Keratinocyte (primary cell): Measurements from ENCODE around the gene BBLN. TPM values are rescaled to one million over a fixed set of nuclear protein-coding genes. Genes with fewer than 3 reads are reported as not detected.

Experiments used
- DNase-seq: peaks from one replicate; pipeline ENCODE4 v3.0.0-alpha.2; 2011; ENCODE audit warnings: low read depth, missing footprints, low spot score
- FAIRE-seq: peaks from 2 replicates; lab custom pipeline; 2011; peaks lifted over from hg19 to GRCh38; lab: Jason Lieb, UNC
- H2AFZ ChIP-seq: 2 replicates; pipeline ENCODE4 v1.6.0; 2012; ENCODE audit warnings: low read length, control low read depth, inconsistent platforms; ENCODE audit not compliant: control insufficient read depth
- H3K27ac ChIP-seq: 2 replicates; pipeline ENCODE4 v1.5.1; 2011; ENCODE audit warnings: low read length; ENCODE audit not compliant: control insufficient read depth, insufficient read depth
- H3K27me3 ChIP-seq: 3 replicates; pipeline ENCODE4 v1.6.0; 2011; ENCODE audit warnings: low read length; ENCODE audit not compliant: control insufficient read depth, insufficient read depth; ENCODE audit errors: extremely low read depth
- H3K36me3 ChIP-seq, 2 experiments: 2 replicates in 1 of 2; 3 replicates in 1 of 2; pipeline ENCODE4 v1.5.1; 2011; ENCODE audit warnings: low read length in 2 of 2, mild to moderate bottlenecking in 1 of 2; ENCODE audit not compliant: control insufficient read depth in 2 of 2, insufficient read depth in 2 of 2; ENCODE audit errors: extremely low read depth in 1 of 2
- H3K4me1 ChIP-seq: 3 replicates; pipeline ENCODE4 v1.5.1; 2011; ENCODE audit warnings: low read length; ENCODE audit not compliant: control insufficient read depth, insufficient read depth; ENCODE audit errors: extremely low read depth
- H3K4me2 ChIP-seq: 3 replicates; pipeline ENCODE4 v1.6.0; 2011; ENCODE audit warnings: low read depth, low read length; ENCODE audit not compliant: control insufficient read depth, insufficient read depth; ENCODE audit errors: extremely low read depth
- H3K4me3 ChIP-seq, 3 experiments: fragments of 200-600 bp in 1 of 3; sonication (generic) in 1 of 3; 2 replicates in 2 of 3; 3 replicates in 1 of 3; pipeline ENCODE4 v1.5.1; 2011 to 2016; ENCODE audit warnings: low read length in 3 of 3, mild to moderate bottlenecking in 3 of 3, control low read depth in 2 of 3, inconsistent platforms in 1 of 3, low read depth in 1 of 3, mixed read lengths in 1 of 3, mixed run types in 1 of 3, moderate library complexity in 1 of 3; ENCODE audit not compliant: control insufficient read depth in 2 of 3, insufficient read depth in 2 of 3; ENCODE audit errors: extremely low read depth in 1 of 3
- H3K79me2 ChIP-seq: 2 replicates; pipeline ENCODE4 v1.6.0; 2012; ENCODE audit warnings: low read length; ENCODE audit not compliant: control insufficient read depth, insufficient read depth
- H3K9ac ChIP-seq: 3 replicates; pipeline ENCODE4 v1.6.0; 2011; ENCODE audit warnings: low read length; ENCODE audit not compliant: control insufficient read depth, insufficient read depth; ENCODE audit errors: extremely low read depth
- H3K9me1 ChIP-seq: 3 replicates; pipeline ENCODE4 v1.6.0; 2011; ENCODE audit warnings: low read length; ENCODE audit not compliant: control insufficient read depth, insufficient read depth; ENCODE audit errors: extremely low read depth
- H3K9me3 ChIP-seq: 2 replicates; pipeline ENCODE4 v1.5.1; 2012; ENCODE audit warnings: low read depth, low read length; ENCODE audit not compliant: control insufficient read depth
- H4K20me1 ChIP-seq: 3 replicates; pipeline ENCODE4 v1.6.0; 2011; ENCODE audit warnings: low read length; ENCODE audit not compliant: control insufficient read depth, insufficient read depth; ENCODE audit errors: extremely low read depth
- EZH2 ChIP-seq: IDR thresholded peaks from one replicate; pipeline ENCODE4 v1.6.1; 2012; ENCODE audit warnings: inconsistent platforms, mild to moderate bottlenecking, low read length, moderate library complexity
- dilution Hi-C: fragments of 300-500 bp; cut with MboI; formaldehyde crosslinking; loops from one replicate; pipeline ENCODE4 v1.7.0; 2020; ENCODE audit warnings: low sequenced_read_pairs; ENCODE audit not compliant: extremely low pct_ligation_motif_present
- polyA plus RNA-seq, 5 experiments: library from polyadenylated mRNA; depleted of rRNA in 3 of 5; stranded (reverse) in 3 of 5; stranded (forward) in 1 of 5; unstranded in 1 of 5; fragments of >200 nt; gene quantifications; 1 replicate in 1 of 5; 2 replicates in 3 of 5; 3 replicates in 1 of 5; pipeline versions ENCODE4 v1.2.1 to v1.2.3, GENCODE V29; 2011 to 2012; ENCODE audit warnings: missing spikeins in 2 of 5, low read depth in 1 of 5, low replicate concordance in 1 of 5
- TF ChIP-seq, protein P1 (sequence below), 3 experiments: IDR thresholded peaks in 1 of 3; conservative IDR thresholded peaks in 1 of 3; optimal IDR thresholded peaks in 1 of 3; 2 replicates in 2 of 3; 3 replicates in 1 of 3; pipeline versions ENCODE3 to v1.5.1; 2011; ENCODE audit warnings: low read length in 3 of 3, mild to moderate bottlenecking in 3 of 3, moderate library complexity in 2 of 3, control low read depth in 1 of 3, inconsistent platforms in 1 of 3; ENCODE audit not compliant: insufficient read depth in 2 of 3; ENCODE audit errors: extremely low read depth in 1 of 3

BBLN gene
- polyA plus RNA-seq, 1 donor (not counting 4 experiments of a cell fraction or from before 2014, with no cell fraction given), result 35.9 TPM

DNA sequence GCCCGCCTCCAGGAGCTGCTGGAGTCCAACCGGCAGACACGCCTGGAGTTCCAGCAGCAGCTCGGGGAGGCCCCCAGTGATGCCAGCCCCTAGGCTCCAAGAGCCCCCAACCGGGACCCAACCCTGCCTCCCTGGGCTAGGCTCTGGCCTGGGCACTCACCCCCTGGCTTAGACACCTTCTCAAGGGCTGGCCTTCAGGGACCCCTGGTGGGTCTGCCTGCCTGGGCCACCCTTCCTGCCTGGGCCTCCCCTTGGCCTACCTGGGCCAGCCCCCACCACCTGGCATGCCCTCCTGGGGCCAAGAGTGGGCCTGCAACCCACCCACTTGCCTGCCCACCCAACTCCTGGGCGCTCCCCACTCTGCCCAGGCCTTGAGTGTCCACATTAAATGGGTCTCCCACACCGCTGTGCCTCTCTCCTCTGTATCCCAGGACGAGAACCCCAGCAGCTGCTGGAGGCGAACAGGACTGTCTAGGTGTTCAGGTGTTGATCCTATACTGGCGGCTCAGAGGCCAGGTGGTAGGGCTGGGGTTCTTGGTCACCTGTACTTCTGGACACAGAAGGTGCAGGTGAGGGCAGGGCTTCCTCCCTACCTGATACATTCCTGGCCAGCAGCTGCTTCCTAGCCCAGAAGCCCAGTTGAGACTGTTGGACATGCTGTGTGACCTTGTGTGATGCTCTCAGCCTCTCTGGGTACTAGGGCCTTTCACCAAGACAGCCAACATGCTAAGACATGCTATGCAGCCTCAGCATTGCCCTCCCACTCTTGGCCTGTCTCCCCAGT, 3.6 kb downstream of the BBLN start:
- DNase-seq (no peak), FAIRE-seq (no peak)
- TF ChIP-seq, protein P1, sequence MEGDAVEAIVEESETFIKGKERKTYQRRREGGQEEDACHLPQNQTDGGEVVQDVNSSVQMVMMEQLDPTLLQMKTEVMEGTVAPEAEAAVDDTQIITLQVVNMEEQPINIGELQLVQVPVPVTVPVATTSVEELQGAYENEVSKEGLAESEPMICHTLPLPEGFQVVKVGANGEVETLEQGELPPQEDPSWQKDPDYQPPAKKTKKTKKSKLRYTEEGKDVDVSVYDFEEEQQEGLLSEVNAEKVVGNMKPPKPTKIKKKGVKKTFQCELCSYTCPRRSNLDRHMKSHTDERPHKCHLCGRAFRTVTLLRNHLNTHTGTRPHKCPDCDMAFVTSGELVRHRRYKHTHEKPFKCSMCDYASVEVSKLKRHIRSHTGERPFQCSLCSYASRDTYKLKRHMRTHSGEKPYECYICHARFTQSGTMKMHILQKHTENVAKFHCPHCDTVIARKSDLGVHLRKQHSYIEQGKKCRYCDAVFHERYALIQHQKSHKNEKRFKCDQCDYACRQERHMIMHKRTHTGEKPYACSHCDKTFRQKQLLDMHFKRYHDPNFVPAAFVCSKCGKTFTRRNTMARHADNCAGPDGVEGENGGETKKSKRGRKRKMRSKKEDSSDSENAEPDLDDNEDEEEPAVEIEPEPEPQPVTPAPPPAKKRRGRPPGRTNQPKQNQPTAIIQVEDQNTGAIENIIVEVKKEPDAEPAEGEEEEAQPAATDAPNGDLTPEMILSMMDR (optimal IDR thresholded peaks at IDR 0.05 in 1 of 3, IDR thresholded peaks at IDR 0.05 in 1 of 3, conservative IDR thresholded peaks at IDR 0.05 in 1 of 3; ENCODE audit: extremely low read depth in 1 of 3, insufficient read depth in 2 of 3, low read length in 3 of 3), result no peak
- no peak for TF ChIP-seq EZH2
- Histone ChIP-seq H3K4me1 (peaks cover 20% of the 10 kb centered on the region), H3K4me2 (no peak overlapping the region), H3K9me3 (no peaks in the 10 kb centered on the region), H4K20me1 (peaks cover 3% of the 10 kb centered on the region), H3K36me3 (peaks cover 32 to 33% of the 10 kb centered on the region in 2 experiments), H3K27ac (no peak overlapping the region), H3K9ac (no peak overlapping the region), H3K27me3 (no peaks in the 10 kb centered on the region), H3K9me1 (no peaks in the 10 kb centered on the region), H3K4me3 (no peak overlapping the region), H3K79me2 (peaks cover 5% of the 10 kb centered on the region), H2AFZ (no peak overlapping the region)
- dilution Hi-C loops, result no loop called here

- Histone ChIP-seq H3K36me3 (peaks cover 38 to 39% of the 10 kb centered on the region in 2 experiments), H3K9ac (no peak overlapping the region), H3K9me3 (no peaks in the 10 kb centered on the region), H3K27ac (no peak overlapping the region), H3K4me2 (no peak overlapping the region), H3K9me1 (no peaks in the 10 kb centered on the region), H2AFZ (no peak overlapping the region), H3K79me2 (peaks cover 5% of the 10 kb centered on the region), H3K27me3 (no peaks in the 10 kb centered on the region), H3K4me1 (peaks cover 20% of the 10 kb centered on the region), H3K4me3 (no peak overlapping the region), H4K20me1 (peaks cover 3% of the 10 kb centered on the region)
- DNase-seq (no peak), FAIRE-seq (no peak)
- dilution Hi-C loops, result no loop called here
- no peak for TF ChIP-seq EZH2
- TF ChIP-seq, protein P1 (optimal IDR thresholded peaks at IDR 0.05 in 1 of 3, IDR thresholded peaks at IDR 0.05 in 1 of 3, conservative IDR thresholded peaks at IDR 0.05 in 1 of 3; ENCODE audit: extremely low read depth in 1 of 3, insufficient read depth in 2 of 3, low read length in 3 of 3), result no peak
These were observed 4.3 kb downstream of the BBLN start for GRCh38 chr9:128164307-128164885.
